SHP77 (cell line): ENCODE measurements around the gene CYP24A1.
"Not testable (repeated sequence)": the region's sequence is repeated elsewhere in the genome, so short reads cannot be mapped to it uniquely, and the experiment has no call there.

Experiments used
- DNase-seq, 2 experiments: peaks; one replicate each; lab custom pipeline; 2025; lab: John Stamatoyannopoulos, UW

The CYP24A1 gene

DNA sequence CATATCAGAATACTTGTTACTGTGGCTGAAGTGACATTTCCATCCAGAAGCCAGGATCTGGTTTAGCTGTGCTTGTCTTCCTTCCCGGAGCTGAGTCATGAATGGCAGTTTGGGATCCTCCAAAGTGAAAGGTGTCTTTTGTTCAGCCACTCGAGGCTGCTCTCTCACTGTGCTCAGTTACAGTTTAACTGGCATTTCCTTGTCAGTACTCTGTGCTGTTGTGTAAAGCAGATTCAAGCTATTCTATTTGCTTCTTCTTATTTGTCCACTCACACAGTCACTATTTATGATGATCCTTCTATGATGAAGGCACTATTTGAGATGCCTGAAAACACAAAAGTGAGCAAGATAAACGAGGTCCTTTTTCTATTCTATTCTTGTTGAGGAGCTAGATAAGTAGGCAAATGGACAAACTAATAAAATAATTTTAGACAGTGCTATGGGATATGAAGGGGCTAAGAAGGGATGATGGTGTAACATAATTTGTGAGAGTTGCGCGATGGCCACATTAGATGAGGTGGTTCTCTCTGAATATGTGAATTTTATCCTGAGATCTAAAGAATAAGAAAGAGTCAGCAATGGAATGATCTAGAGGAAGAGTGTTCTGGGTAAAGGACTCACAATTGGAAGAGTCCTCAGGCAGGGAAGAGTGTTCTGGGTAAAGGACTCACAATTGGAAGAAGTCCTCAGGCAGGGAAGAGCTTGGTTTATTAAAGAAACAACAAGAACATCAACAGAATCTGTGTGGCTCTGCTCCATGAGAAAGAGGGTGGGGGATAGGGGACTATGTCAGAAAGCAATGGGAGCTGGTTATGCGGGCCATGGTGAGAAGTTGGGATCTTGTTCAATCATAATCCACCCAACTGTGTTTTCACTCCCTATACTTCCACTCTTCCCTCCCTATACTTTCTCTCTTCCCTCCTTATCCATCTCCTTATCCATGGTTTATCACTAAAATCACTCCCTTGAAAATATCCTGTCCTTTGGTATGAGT lies 40.1 kb downstream of the CYP24A1 start:
- DNase-seq = no peak

DNA sequence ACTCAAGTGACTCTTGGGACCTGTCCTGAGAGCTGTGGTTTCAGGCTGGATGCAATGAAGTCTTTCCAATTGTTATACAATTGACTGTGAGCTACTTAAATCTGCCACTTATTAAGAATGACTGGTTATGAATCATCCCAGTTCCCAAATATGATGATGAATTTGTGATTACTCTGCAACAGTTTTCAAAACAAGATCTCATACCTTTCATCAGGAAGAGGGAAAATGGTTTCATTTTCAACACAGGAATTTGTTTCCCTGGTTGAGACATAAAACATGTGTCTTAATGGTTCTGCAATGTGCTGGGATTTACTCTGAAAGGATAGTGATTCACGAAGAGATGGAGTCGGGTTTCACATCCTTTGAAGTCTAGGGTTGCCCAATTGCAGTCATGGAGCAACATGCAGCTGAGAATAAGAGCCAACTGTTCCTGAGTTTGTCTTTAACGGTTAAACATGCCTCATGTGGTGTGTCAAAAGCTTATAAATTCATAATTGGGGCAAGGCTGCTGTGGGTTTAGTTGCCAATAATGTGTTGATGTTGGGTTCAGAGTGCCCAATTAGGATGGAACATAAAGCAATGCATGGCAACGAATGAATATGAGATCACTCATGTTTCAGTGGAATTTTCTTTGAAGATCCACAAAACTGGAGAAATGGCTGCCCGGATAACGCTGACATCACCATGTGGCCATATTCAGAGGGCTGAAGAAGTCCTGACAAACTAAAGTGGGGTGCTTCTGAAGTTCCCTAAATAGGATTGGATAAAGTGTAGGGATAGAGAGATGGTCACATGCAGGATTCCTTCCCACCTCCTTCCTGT lies 41.0 kb downstream of the CYP24A1 start:
- DNase-seq = no peak

DNA sequence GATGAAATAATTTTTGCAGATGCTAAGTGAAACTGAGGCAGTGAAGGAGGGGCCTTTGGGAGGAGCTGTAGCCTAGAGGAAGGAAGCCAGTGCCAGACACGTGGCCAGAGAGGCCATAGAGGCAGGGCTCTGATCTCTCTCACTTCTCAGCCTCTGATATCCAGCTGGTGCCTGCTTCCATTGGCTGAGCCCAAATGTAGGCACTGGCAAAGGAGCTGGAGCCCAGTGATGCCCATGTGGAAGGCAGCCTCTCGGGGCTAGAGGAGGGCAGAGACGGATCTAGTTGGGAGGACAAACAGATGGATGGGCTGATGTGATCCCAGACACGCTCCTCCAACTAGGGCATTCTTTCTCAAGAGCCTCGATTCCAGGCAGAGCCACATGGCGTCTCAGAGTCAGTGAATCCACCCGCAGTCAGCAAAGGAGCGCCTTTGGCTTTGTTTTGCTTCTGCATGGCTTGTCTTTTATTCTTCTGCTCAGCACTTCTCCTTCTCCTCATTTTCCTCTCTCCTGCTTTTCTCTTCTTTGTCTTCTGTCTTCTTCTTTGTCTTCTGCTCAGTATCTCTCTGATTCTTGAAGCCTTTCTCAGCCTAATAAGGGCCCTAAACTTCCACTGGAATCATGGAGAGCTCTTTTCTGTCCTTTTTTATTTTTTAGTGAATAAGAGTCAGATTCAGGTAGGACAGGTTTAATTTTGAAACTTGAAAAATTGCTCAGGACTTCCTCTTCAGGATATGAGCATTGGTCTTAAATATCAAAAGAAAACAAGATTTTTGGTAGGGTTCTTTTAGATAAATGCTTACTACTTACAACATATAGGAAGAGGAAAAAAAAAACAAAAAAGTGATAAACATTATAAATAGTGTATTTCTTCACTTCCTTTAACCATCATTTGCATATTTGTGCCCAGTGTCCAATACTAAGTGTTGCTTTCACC lies 41.8 kb downstream of the CYP24A1 start:
- DNase-seq = no peak

DNA sequence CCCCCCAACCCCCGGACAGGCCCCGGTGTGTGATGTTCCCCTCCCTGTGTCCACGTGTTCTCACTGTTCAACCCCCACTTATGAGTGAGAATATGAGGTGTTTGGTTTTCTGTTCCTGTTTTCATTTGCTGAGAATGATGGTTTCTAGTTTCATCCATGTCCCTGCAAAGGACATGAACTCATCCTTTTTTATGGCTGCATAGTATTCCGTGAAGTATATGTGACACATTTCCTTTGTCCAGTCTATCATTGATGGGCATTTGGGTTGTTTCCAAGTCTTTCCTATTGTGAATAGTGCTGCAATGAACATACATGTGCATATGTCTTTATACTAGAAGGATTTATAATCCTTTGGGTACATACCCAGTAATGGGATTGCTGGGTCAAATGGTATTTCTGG lies 42.7 kb downstream of the CYP24A1 start:
- DNase-seq = not testable (repeated sequence)

DNA sequence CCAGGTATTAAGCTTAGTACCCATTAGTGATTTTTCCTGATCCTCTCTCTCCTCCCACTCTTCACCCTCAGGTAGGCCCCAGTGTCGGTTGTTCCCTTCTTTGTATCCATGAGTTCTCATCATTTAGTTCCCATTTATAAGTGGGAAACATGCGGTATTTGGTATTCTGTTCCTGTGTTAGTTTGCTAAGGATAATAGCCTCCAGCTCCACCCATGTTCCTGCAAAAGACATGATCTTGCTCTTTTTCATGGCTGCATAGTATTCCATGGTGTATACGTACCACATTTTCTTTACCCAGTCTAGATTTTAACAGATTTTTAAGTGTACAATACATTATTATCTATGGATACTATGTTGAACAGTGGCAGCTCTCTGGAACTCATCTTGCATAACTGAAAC lies 44.4 kb downstream of the CYP24A1 start:
- DNase-seq = no peak

DNA sequence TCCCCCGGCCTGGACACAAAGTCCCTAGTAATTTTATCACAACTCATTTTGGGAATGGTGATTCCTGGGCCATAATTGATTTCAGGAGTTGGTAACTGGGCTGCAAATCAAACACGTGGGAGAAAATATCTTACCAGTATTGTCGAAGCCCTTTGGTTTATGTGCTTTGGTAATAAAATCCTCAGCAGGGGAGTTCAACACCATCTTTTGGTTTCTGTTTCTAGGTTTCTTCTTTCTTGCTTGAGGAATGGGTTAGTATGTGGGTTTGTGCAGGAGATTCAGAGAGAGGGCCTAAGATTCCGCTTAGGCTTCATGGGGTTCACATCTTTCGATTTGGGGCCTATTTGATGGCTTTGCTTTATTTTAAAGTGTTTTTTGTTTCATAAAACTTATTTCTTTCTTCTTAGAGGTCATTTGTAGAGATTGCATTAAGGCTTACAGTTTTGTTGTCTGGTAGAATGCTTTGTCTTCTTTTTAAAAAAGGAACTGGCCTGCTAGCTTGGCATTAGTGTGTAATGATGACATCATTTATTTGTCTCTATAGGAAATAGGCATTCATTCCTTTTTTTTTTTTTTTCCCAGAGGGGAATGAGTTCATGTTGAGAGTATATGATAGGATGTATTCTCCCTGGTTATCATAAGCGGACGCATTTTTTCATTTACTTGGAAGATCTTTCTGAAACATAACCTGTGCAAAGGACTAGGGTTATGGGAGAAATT lies 45.8 kb downstream of the CYP24A1 start:
- no peak for DNase-seq

DNA sequence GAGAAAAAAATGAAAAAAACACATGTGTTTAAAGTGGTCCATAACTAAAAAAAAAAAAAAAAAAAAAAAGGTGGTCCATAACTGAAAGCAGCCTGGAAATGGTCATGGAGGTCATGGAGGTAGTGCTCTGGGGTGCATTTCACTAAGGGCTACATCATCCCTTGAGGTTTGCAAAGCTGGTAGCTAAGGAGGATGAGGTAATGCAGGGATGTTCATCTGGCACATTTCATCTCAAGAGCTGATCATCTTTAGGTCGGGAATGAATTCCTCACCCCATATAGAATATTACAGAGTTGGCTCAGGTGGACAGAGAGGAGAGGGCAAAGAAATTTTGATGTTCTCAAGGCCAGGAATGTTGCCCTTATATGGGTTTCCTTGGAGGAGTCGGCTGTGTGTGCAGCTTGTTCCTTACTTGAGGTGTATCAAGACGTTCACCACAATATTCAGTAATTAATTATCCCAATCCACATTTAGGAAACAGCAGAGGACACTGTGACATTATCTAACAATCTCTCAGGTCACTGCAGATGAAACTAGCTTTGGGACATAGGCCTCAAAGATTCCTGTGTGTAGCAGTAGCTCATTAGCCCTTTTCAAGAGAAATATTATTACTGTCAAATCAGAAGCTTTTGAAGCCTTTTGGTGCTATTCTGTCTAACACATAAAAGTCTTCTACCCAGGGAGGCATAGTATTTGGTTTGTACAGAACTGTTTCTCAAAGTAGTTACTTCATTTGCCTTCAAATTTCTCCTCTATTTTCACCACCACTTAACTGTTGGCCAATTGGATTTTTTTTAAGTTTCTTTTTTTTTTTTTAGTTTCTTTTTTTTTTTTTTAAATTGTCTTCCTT lies 46.8 kb downstream of the CYP24A1 start:
- no peak for DNase-seq

DNA sequence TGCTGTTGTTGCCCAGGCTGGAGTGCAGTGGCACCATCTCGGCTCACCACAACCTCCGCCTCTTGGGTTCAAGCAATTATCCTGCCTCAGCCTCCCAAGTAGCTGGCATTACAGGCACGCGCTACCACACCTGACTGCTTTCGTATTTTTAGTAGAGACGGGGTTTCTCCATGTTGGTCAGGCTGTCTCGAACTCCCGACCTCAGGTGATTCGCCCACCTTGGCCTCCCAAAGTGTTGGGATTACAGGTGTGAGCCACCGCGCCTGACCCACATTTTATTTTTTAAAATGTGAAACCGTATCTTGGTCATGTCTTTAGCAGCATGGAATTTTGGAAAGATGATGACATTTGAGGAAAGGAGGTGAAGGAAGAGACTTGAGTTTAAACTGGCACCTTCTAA lies 47.5 kb downstream of the CYP24A1 start:
- not testable (repeated sequence) for DNase-seq

DNA sequence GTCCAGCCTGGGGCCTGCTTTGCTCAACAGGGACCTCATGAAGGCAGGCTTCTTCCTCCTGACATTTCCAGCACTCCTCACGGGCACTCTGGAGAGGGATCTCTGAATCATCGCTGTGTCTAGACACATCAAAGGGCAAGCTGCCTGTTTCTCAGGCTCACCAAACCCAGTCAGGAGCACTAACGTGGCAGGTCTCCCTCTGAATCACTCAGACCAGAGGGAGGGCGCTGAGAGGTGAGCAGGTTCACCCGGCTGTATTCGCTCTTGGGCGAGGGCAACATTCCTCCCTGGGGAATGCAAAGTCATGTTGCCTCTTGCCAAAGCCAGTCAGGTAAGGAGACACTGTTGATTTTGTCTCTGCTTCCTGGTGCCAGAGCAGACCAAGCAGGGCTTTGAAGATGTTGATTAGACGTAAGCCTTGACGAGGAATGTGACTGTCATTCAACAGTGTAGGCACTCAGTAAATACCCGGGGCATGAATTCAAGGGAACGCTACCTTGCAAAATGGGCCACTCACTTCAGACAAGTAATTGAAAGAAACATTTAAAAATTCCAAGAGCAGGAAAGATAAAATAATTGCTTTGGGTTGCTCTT lies 50.1 kb downstream of the CYP24A1 start:
- DNase-seq = no peak

DNA sequence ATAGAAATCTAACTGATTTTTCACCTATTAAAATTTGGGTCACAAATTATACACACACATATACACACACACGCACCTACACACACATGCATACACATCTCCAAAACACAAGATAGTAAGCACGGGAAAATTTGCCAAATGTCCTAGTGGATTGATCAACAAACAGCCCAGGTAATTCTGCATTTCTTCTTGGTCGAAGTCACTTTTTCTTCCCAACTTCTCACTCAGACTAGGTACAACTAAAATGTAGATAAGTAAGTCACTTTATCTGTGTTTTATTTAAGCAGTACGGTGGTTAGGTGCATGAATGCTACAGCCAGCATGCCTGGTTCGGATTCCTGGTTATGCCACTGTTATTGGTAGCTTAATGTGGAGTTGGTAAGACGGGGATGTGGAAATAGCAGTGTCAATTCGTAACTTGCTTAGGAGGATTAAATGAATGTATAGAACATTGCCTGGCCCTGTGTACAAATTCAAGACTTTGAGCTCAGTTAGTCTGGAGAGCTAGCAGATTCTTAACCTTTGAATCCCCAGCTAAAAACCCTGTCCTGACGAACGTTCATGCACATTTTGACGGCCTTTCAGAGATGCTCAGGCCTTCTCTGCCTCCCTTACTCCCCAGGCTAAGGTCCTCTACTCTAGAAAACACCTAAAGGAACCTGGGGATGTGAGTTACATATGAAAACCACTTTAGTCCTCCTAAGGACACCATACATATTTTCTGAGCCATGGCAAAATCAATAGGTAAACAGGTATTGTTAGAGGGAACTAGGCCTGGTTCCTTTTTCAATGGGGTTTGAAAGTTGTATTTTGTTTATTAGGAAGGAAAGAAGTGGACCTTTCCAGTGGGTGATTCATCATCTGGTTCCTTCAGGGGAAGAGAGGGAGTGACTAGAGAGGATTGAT lies 50.9 kb downstream of the CYP24A1 start:
- no peak for DNase-seq

DNA sequence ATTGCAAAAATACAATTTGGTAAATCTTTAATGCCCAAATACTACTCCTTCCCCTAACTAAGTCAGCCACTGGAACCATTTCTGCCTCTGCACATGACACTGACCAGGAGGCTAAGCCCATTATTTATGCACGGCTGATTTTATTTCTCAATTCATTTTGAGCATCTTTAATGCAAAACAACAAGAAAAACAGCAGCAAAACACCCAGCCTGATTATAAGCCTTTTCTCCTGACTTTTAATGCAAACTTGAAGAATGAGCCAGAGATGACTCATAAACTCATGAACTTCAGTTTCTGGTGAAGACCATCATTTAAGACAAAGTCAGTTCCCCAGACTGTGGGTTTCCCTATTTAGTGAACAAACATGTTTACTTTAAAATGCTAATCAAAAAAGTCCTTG lies 51.6 kb downstream of the CYP24A1 start:
- no peak for DNase-seq

DNA sequence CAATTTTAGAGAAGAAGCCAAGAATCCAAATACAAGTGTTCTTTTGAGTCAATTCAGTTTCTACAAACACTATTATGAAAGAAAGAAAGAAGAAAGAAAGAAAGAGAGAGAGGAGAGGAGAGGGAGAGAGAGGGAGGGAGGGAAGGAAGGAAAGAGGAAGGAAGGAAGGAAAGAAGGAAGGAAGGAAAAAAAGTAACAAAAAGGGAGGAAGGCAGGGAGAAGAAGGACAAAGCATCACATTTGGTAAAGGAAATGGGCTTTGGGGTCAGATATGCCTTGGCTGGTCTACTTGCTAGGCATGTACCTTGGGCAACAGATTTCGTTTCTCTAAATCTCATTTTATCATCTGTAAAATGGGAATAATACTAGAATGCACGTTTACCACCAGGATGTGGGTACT lies 54.0 kb downstream of the CYP24A1 start:
- no peak for DNase-seq

DNA sequence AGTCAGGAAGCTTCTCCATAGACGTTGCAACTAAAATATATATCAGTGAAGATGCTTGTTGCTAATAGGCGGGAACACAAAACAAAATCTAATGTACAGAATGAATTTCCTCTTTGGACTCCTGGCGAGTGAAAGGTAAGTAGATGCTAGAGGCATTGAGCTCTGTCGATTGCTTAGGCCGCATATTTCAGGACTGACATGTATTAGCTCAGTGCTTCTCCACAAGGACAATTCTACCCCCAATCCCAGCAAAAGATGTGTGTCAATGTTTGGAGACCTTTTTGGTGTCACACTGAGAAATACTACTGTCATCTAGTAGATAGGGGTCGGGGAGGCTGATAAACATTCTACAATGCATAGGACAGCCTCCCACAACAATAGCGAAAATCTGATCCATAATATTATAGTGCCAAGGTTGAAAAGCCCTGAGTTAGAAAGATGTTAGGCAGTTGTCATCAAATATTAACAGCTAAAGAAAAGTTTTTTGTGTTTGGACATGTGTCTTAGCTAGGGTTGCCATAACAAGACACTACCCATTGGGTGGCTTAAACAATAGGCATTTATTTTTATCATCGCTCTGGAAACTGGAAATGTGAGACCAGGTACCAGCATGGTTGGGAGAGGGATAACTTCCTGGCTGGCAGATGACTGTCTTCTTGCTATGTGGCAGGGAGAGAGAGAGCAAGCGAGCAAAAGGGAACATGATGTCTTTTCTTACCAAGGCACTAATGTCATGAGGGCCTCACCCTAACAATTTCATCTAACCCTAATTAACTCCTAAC lies 55.4 kb downstream of the CYP24A1 start:
- DNase-seq = no peak

DNA sequence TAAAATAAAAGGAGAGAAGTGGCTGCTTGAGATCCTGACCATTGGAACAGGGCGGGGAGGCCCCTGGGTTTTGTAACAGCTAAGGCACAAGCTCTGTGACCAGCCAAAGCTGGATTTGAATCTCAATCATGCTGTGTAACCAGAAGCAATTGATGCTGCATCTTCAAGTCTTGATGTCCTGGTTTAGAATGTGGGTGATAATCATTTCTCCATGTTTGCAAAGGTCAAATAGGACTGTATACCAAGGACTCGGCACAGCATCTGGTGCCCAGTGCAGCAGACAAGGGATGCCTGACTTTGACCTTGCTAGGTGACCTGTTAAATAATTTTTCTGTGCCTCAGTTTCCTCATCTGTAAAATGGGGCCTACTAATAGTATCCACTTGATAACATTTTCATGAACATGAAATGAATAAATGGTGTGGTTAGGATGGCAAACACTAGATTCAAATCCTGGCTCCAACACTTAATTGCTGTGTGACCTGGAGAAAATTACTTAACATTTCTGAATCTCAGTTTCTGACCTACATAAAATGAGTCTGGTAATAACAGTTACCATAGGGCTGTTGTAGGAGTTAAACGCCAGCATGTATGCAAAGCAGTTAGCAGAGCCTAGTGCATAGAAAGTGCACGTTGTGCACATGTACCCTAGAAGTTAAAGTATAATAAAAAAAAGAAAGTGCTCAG lies 57.1 kb downstream of the CYP24A1 start:
- DNase-seq = no peak

DNA sequence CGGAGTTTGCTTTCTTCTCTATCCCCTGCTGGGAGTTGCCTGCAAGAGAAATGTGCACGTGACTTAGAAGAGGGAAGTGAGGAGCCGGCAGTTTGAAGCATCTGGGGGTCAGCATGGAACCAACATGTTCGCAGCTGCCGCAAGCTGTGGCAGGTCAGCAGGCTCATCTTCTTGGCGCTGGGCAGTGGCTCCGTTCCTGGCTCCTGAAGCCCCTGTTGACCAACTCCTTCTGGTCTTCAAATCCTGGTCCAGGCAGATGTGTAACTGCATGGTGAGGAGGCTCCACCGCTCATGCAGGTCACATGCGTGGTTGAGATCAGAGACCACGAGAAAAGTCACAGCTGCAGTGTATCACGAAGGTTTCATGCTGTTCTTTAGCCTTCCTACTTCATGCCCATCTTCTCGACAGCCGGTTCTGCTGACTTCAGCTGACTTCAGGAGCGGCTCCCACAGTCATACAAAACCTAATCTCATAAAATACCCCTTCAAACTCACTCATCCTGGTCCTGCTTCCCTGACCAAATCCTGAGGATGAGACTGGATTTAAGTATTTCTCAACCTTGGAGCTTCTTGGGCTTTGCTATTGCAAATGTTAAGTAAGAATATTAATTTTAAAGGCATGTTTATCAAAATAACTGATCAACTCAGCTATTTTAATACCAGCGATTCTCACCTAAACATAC lies 58.5 kb downstream of the CYP24A1 start:
- no peak for DNase-seq

DNA sequence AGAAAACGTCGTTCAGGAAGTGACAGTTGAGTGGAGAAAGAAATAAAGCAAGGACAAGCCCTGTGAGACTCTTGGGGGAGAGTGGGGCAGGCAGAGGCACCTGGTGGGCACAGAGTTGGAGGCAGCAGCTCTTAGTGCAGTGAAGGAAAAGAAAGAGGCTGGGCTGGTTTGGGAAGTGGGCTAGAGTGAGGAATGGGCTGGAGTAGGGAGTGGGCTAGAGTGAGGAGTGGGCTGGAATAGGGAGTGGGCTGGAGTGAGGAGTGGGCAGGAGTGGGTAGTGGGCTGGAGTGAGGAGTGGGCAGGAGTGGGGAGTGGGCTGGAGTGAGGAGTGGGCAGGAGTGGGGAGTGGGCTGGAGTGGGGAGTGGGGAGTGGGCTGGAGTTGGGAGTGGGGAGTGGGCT lies 59.7 kb downstream of the CYP24A1 start:
- DNase-seq = no peak

DNA sequence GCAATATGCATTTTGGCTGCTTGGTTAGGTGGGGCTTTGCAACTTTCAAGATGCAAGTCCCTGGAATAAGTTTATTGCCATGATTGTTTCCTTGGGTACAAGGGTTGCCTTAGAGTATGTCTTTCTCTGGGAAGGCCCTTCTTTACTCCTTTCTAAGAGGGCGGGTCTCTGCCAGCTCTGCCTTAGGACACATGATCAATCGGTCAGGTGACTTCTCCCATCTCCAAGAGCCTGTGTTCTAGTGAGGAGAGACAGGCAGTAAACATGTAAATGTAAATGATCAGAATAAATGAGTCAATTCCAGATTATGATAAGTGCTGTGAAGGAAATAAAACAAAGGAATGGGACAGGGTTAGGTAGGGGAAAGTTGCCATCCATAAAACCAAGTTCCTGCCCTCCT lies 60.2 kb downstream of the CYP24A1 start:
- DNase-seq = no peak
